Measurements from ENCODE around the gene AGPAT1.

The AGPAT1 gene

DNA sequence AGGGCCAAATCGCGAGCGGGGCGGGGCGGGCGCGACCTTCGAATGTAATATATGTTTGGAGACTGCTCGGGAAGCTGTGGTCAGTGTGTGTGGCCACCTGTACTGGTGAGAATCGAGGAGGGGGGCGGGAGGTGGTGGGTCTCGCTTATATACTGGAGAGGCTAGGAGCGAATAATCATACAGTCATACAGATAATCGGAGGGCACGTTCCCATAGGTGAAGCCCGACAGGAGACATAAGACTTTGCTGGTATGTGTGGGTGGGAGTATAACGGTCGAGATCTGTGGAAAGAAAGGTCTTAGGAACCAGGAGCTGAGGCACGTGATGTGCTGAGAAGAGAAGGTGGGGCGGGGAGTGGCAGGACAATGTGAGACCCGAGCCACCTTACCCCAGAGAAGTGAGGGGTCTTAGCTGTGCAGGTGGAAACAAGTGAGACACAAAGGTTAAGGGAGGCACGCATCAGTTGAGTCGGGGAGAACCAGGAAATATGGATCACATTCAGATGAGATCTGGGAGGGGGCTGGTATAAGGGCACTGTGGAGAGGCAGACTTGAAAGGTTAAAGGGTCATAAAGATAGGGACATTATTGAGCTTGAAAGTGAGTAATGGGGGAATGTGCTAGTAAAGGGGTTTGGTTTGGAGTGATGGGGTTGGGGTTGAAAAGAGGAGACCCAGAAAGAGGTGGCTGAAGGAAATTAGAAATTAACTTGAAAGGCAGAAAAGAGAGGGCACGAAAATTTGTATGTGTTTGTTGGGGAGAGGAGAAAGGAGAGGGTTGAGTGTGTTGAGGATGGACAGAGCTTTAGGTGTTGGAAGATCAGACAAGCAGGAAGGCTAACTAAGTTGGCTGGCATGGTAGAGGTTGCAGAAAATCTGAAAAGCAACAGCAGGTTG lies 2.9 kb upstream of the AGPAT1 start:
- no peaks in the 10 kb centered on the region for H3K9me3 ChIP-seq (ENCODE audit: low read depth, low read length)
- no peak for DNase-seq (ENCODE audit: low read depth, low spot score)
- no peak overlapping the region for H3K27ac ChIP-seq
- H3K4me3 ChIP-seq, result peak overlapping the region; percentile 89
- peak overlapping the region; percentile 93 for H3K9ac ChIP-seq (ENCODE audit: insufficient read length)
- peaks cover 25% of the 10 kb centered on the region; the same call in 1 of the 2 replicates for H3K36me3 ChIP-seq (ENCODE audit: insufficient read depth, low read length)
- TF ChIP-seq POLR2AphosphoS5 (IDR thresholded peaks at IDR 0.05; ENCODE audit: borderline replicate concordance, low read depth, low read length) (no peak), EZH2 (IDR thresholded peaks at IDR 0.05) (no peak), FOXP2 (optimal IDR thresholded peaks at IDR 0.05; ENCODE audit: control extremely low read depth, extremely low read length, insufficient read depth) (no peak)

- Histone ChIP-seq H3K9ac (ENCODE audit: insufficient read length) (peak within 1 kb of the TSS; percentile 93), H3K27ac (peak within 1 kb of the TSS; percentile 99), H3K36me3 (ENCODE audit: insufficient read depth, low read length) (peaks cover 17% of the 10 kb centered on the region; the same call in 1 of the 2 replicates), H3K4me3 (peak within 1 kb of the TSS; percentile 89), H3K9me3 (ENCODE audit: low read depth, low read length) (no peaks in the 10 kb centered on the region)
- DNase-seq (ENCODE audit: low read depth, low spot score), result peak; percentile 100
- TF ChIP-seq EZH2 (IDR thresholded peaks at IDR 0.05) (no peak), FOXP2 (optimal IDR thresholded peaks at IDR 0.05; ENCODE audit: control extremely low read depth, extremely low read length, insufficient read depth) (no peak), POLR2AphosphoS5 (IDR thresholded peaks at IDR 0.05; ENCODE audit: borderline replicate concordance, low read depth, low read length) (no peak; the same call in 1 of the 2 replicates)
These were observed 2.1 kb upstream of the AGPAT1 start, which contains the start of gene RNF5 for GRCh38 chr6:32177788-32178546. RNF5 (plus strand) TSS chr6:32178405; CDS start chr6:32178512, 107 bp downstream.

GRCh38 chr6:32177183-32177787 lies 1.4 kb upstream of the AGPAT1 start:
- peak overlapping the region; percentile 99 for H3K27ac ChIP-seq
- DNase-seq (ENCODE audit: low read depth, low spot score), result no peak

DNA sequence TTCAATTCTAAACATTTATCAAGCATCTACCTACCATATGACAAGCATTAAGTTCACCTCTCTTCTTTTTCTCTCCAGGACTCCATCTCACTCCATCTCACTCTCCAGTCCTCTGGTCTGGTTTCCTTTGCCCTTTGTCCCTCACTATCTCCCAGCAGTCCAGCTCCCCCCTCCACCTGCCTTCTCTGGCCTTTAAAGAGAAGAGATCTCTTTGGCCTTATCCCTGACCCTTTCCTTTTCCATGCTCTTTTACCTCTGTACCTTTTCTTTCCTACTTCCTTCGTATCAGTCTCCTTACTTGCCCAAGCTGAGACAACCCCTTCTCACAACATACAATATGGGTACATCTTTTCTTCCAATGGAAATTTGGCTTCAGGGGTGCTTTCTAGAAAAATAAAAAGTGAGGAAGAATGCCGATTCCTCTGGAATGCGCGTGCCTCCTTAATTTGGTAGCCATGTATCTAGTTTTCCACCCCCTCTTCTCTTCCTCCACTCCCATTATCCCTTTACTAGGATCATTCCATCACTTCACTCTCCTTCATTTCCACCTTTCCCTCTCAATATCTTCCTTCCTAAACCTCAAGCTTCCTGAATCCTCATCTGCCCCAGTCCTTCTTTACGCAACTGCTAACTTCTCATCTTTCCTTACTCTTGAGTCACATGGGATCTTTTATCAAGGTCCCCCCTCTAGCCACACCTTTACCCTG lies 745 bp upstream of the AGPAT1 start:
- peaks cover 10% of the 10 kb centered on the region; the same call in 1 of the 2 replicates for H3K36me3 ChIP-seq (ENCODE audit: insufficient read depth, low read length)
- TF ChIP-seq EZH2 (IDR thresholded peaks at IDR 0.05) (no peak), POLR2AphosphoS5 (IDR thresholded peaks at IDR 0.05; ENCODE audit: borderline replicate concordance, low read depth, low read length) (no peak), FOXP2 (optimal IDR thresholded peaks at IDR 0.05; ENCODE audit: control extremely low read depth, extremely low read length, insufficient read depth) (no peak)
- no peaks in the 10 kb centered on the region for H3K9me3 ChIP-seq (ENCODE audit: low read depth, low read length)
- H3K4me3 ChIP-seq, result peak overlapping the region; percentile 89
- no peak for DNase-seq (ENCODE audit: low read depth, low spot score)
- peak overlapping the region; percentile 92 for H3K9ac ChIP-seq (ENCODE audit: insufficient read length)
- H3K27ac ChIP-seq, result peak overlapping the region; percentile 99

More at GRCh38 chr6:32177183-32177787, 1.4 kb upstream of the AGPAT1 start:
- Histone ChIP-seq H3K4me3 (peak overlapping the region; percentile 89), H3K9ac (ENCODE audit: insufficient read length) (peak overlapping the region; percentile 92), H3K9me3 (ENCODE audit: low read depth, low read length) (no peaks in the 10 kb centered on the region), H3K36me3 (ENCODE audit: insufficient read depth, low read length) (peaks cover 11% of the 10 kb centered on the region; the same call in 1 of the 2 replicates)
- peak; percentile 43 for TF ChIP-seq FOXP2 (optimal IDR thresholded peaks at IDR 0.05; ENCODE audit: control extremely low read depth, extremely low read length, insufficient read depth)
- no peak for TF ChIP-seq EZH2 (IDR thresholded peaks at IDR 0.05)
- peak; percentile 69 for TF ChIP-seq POLR2AphosphoS5 (IDR thresholded peaks at IDR 0.05; ENCODE audit: borderline replicate concordance, low read depth, low read length)

DNA sequence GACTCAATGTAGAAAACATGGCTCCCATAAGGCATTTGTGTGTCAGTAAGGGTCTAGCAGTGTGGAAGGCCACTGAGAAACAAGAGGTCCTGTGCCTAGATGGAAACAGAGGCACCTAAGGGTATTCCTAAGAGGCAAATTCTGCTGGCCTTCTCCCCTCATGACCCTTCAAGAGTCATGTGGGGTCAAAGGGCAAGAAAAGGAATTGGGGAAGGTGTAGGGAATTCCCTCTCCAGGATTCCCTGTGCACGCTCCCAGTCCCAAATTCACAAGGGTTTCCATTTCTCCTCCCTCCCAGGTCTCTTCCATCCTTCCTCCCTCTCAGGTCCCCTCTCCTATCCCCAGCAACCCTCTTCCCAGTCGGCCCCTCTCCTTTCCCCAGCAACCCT lies 568 bp downstream of the AGPAT1 start:
- DNase-seq (ENCODE audit: low read depth, low spot score), result no peak
- peaks cover 15% of the 10 kb centered on the region; the same call in 1 of the 2 replicates for H3K36me3 ChIP-seq (ENCODE audit: insufficient read depth, low read length)
- peak overlapping the region; percentile 95 for H3K9ac ChIP-seq (ENCODE audit: insufficient read length)
- H3K27ac ChIP-seq, result no peak overlapping the region
- H3K4me3 ChIP-seq, result peak overlapping the region; percentile 89
- no peaks in the 10 kb centered on the region for H3K9me3 ChIP-seq (ENCODE audit: low read depth, low read length)
- no peak for TF ChIP-seq POLR2AphosphoS5 (IDR thresholded peaks at IDR 0.05; ENCODE audit: borderline replicate concordance, low read depth, low read length)
- no peak for TF ChIP-seq FOXP2 (optimal IDR thresholded peaks at IDR 0.05; ENCODE audit: control extremely low read depth, extremely low read length, insufficient read depth)
- no peak for TF ChIP-seq EZH2 (IDR thresholded peaks at IDR 0.05)

DNA sequence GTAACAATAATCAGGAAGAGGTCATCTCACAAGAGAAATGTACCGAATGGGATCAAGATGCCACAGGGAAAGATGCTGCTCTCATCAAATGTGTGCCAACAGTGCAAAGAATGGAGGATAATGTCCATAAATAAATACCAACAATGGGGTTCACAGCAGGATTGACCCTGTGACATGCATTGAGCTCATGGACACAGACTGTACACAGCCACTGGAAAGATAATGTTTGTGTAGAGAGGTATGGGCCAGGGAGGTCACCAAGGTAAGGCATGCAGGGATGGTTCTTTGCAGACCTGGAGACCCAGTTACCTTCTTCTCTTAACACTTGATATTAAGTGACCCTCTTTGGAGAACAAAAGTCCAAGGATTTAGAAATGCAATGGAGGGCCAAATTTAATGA lies 1.5 kb downstream of the AGPAT1 start:
- TF ChIP-seq FOXP2 (optimal IDR thresholded peaks at IDR 0.05; ENCODE audit: control extremely low read depth, extremely low read length, insufficient read depth) (no peak), POLR2AphosphoS5 (IDR thresholded peaks at IDR 0.05; ENCODE audit: borderline replicate concordance, low read depth, low read length) (no peak), EZH2 (IDR thresholded peaks at IDR 0.05) (no peak)
- peak overlapping the region; percentile 89 for H3K4me3 ChIP-seq
- H3K27ac ChIP-seq, result no peak overlapping the region
- H3K36me3 ChIP-seq (ENCODE audit: insufficient read depth, low read length), result peaks cover 22% of the 10 kb centered on the region
- H3K9me3 ChIP-seq (ENCODE audit: low read depth, low read length), result no peaks in the 10 kb centered on the region
- H3K9ac ChIP-seq (ENCODE audit: insufficient read length), result no peak overlapping the region
- no peak for DNase-seq (ENCODE audit: low read depth, low spot score)

- TF ChIP-seq POLR2AphosphoS5 (IDR thresholded peaks at IDR 0.05; ENCODE audit: borderline replicate concordance, low read depth, low read length) (no peak), FOXP2 (optimal IDR thresholded peaks at IDR 0.05; ENCODE audit: control extremely low read depth, extremely low read length, insufficient read depth) (no peak), EZH2 (IDR thresholded peaks at IDR 0.05) (no peak)
- no peak overlapping the region for H3K27ac ChIP-seq
- peaks cover 32% of the 10 kb centered on the region for H3K36me3 ChIP-seq (ENCODE audit: insufficient read depth, low read length)
- no peaks in the 10 kb centered on the region for H3K9me3 ChIP-seq (ENCODE audit: low read depth, low read length)
- no peak overlapping the region for H3K4me3 ChIP-seq
- DNase-seq (ENCODE audit: low read depth, low spot score), result no peak
- H3K9ac ChIP-seq (ENCODE audit: insufficient read length), result no peak overlapping the region
These were observed 2.7 kb downstream of the AGPAT1 start for GRCh38 chr6:32173051-32173727.
